Thyroid gland (tissue), 4 donors: ENCODE measurements around the gene TMPRSS4. TPM values are rescaled to one million over a fixed set of nuclear protein-coding genes. Genes with fewer than 3 reads are reported as not detected.

ENCODE experiments used
- DNase-seq, 2 donors: peaks; one replicate each; pipeline ENCODE4 v3.0.0-alpha.2; 2019
- H3K27ac ChIP-seq, 3 donors: fragments of 200-600 bp; sonication (generic); 1 replicate in 2 of 3; 2 replicates in 1 of 3; pipeline ENCODE4 v1.5.1; 2016 to 2019; ENCODE audit warnings: mild to moderate bottlenecking in 1 of 3, moderate library complexity in 1 of 3
- H3K27me3 ChIP-seq: fragments of 200-600 bp; sonication (generic); one replicate; pipeline ENCODE4 v1.5.1; 2019
- H3K36me3 ChIP-seq, 2 donors: fragments of 200-600 bp; sonication (generic); one replicate each; pipeline ENCODE4 v1.5.1; 2016 to 2019
- H3K4me1 ChIP-seq, 2 donors: fragments of 200-600 bp; sonication (generic); one replicate each; pipeline ENCODE4 v1.5.1; 2017 to 2019
- H3K4me3 ChIP-seq, 3 donors: fragments of 200-600 bp; sonication (generic); replicated peaks in 1 of 3; 1 replicate in 2 of 3; 2 replicates in 1 of 3; pipeline ENCODE4 v1.5.1; 2016; ENCODE audit warnings: mild to moderate bottlenecking in 1 of 3
- H3K9me3 ChIP-seq: fragments of 200-600 bp; sonication (generic); one replicate; pipeline ENCODE4 v1.5.1; 2017
- POLR2A ChIP-seq, 2 donors: fragments of 450-650 bp; IDR thresholded peaks; one replicate each; pipeline ENCODE4 v1.6.1; 2017; ENCODE audit warnings: antibody characterized with exemption in 2 of 2, mild to moderate bottlenecking in 2 of 2, moderate library complexity in 1 of 2
- WGBS, 2 donors: methylation state at CpG; one replicate each; pipeline ENCODE4 v1.1.5; 2017; 5-methylcytosine and 5-hydroxymethylcytosine counted together
- intact Hi-C: fragments of 100-400 bp; cut with DNase I; formaldehyde crosslinking; loops from one replicate; pipeline ENCODE4 v1.15.1; 2023
- total RNA-seq, 4 donors: library from RNA; depleted of rRNA; stranded (reverse); fragments of >200 nt; gene quantifications; one replicate each; pipeline ENCODE4 v1.2.3, GENCODE V29; 2016
- TF ChIP-seq, protein P1 (sequence below), 6 experiments: fragments of 200-600 bp in 3 of 6; fragments of 450-650 bp in 3 of 6; sonication (generic) in 3 of 6; IDR thresholded peaks; one replicate each; pipeline ENCODE4 v1.5.1; 2016 to 2019; ENCODE audit warnings: antibody characterized with exemption in 6 of 6, mild to moderate bottlenecking in 2 of 6, inconsistent platforms in 1 of 6, moderate library complexity in 1 of 6

TMPRSS4 gene
- total RNA-seq, 4 donors from 2014 or later, result 0.83 to 1.5 (median 1.1) TPM; not detected in 1

DNA sequence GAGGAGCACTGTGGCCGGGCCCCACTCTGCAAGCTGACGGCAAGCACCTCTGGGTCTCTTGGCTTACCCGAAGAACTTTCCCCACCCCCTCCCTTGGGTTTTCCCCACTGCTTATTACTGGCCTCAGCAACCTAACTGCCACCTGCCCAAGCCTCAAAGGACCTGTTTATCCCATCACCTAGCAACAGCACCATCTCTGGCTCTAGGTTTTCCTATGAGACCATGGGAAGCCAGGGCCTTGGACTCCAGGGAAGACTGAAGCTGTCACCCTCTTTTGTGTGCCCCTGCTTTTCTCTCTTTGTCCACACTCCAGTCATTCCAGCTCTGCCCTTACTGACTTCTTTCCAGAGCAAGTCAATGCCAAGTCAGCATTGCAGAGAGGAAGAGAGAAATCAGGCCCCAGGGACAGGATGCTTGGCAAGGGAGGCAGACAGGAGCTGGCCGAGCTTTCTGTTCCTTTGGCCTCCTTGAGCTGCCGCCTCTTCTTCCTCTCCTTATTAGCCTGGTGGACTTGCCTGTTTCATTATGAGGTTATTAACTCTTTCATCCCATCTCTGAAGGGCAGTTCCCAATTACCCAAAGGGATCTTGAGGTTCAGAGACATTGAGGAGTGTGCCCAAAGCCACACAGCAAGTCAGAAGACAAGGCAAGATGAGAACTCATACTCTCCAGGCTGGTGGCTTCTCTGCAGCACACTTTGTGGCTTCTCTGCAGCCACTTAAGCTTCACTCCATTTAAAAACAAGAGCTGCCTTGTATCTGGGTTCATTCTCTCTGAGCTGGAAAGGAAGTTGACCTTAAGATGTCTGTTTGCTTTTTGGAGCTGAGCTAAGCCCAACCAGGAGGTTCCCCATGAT, 10.3 kb downstream of the TMPRSS4 start, which contains the start of gene SMIM35:
Gene SMIM35 (minus strand): TSS at position 51 of the 856 bp plus-strand sequence. CDS start 206 bp downstream, outside the sequence.
- no peak for DNase-seq
- intact Hi-C loops, result no loop called here
- H3K4me1 ChIP-seq, result peaks cover 10 to 21% of the 10 kb centered on the region in 2 donors
- no peaks in the 10 kb centered on the region for H3K36me3 ChIP-seq
- TF ChIP-seq POLR2A (IDR thresholded peaks at IDR 0.05), result no peak
- TF ChIP-seq, protein P1, sequence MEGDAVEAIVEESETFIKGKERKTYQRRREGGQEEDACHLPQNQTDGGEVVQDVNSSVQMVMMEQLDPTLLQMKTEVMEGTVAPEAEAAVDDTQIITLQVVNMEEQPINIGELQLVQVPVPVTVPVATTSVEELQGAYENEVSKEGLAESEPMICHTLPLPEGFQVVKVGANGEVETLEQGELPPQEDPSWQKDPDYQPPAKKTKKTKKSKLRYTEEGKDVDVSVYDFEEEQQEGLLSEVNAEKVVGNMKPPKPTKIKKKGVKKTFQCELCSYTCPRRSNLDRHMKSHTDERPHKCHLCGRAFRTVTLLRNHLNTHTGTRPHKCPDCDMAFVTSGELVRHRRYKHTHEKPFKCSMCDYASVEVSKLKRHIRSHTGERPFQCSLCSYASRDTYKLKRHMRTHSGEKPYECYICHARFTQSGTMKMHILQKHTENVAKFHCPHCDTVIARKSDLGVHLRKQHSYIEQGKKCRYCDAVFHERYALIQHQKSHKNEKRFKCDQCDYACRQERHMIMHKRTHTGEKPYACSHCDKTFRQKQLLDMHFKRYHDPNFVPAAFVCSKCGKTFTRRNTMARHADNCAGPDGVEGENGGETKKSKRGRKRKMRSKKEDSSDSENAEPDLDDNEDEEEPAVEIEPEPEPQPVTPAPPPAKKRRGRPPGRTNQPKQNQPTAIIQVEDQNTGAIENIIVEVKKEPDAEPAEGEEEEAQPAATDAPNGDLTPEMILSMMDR (IDR thresholded peaks at IDR 0.05), result no peak
- H3K9me3 ChIP-seq, result no peaks in the 10 kb centered on the region
- H3K4me3 ChIP-seq, result no peak within 1 kb of the TSS
- H3K27me3 ChIP-seq, result no peaks in the 10 kb centered on the region
- H3K27ac ChIP-seq, result no peak within 1 kb of the TSS
- 67 to 78% methylated on average over 5 of the region's 5 CpGs for WGBS, 2 donors

DNA sequence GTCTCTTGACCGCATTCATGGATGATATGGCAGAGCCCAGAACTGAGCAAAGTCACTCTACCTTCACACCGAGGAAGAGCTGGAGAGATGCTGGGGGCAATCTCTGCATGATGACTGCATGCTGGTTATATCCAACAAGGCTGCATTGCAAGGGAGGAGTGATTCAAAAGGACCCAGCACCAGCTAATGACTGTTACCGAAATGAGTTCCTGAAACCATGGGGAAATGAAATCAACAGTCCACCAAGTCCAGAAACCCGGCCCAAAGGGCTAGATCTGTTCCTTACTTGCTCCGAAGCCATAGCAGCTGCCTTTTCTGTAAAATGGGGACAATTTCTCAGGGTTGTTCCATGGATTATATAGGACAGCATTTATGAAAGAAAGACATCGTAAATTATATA, 11.1 kb downstream of the TMPRSS4 start:
- Histone ChIP-seq H3K4me1 (peaks cover 10 to 20% of the 10 kb centered on the region in 2 donors), H3K4me3 (no peak overlapping the region), H3K9me3 (no peaks in the 10 kb centered on the region), H3K27ac (no peak overlapping the region), H3K27me3 (no peaks in the 10 kb centered on the region), H3K36me3 (no peaks in the 10 kb centered on the region)
- no peak for DNase-seq
- intact Hi-C loops, result no loop called here
- TF ChIP-seq, protein P1 (IDR thresholded peaks at IDR 0.05), result no peak
- WGBS, 2 donors, result 89% methylated on average over 6 of the region's 6 CpGs

DNA sequence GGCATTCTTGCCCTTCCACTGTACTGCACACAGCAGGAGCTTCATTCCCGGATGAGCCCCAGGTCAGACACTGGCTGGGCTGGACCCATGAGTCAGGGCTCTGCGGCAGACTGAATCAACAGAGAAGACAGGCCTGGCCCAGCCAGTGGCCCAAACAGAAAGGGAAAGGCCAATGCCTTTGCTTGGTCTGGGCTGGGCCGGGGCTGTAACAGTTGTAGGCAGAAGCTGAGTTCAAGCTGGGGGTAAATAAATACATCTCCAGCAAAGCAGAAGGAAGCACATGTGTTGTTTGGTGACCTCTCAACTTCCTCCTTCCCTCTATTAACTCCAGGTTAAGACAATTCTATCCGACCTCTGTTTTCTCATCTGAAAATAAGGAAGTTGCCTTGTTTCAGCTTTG, 11.7 kb downstream of the TMPRSS4 start:
- peak in 1 of 2 donors; percentile 7 for DNase-seq

DNA sequence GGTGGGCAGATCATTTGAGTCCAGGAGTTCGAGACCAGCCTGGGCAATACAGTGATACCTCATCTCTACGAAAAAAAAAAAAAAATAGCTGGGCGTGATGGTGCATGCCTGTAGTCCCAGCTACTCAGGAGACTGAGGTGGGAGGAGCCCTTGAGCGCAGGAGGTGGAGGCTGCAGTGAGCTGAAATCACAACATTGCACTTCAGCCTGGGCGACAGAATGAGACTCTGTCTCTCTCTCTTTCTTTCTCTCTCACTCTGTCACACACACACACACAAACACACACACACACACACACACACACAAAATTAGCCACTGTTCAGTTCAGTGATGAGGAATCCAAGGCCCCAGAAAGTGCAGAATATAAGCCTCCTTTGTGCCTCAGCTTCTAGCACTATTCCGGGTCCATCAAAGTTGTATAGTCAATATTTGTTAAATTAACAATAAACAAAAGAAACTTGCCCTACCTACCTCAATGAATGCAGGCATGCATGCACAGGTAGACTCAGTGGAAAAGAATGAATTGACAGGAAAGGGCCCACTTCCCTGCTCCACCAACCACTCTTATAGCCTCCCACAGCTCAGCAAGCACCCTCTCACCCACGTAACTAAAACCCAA, 13.8 kb downstream of the TMPRSS4 start:
- intact Hi-C loops, result no loop called here
- no peaks in the 10 kb centered on the region for H3K36me3 ChIP-seq
- no peak overlapping the region for H3K27ac ChIP-seq
- no peak overlapping the region for H3K4me3 ChIP-seq
- no peaks in the 10 kb centered on the region for H3K27me3 ChIP-seq
- peak; percentile 56 to 57 for DNase-seq
- TF ChIP-seq, protein P1 (IDR thresholded peaks at IDR 0.05), result no peak
- no peak for TF ChIP-seq POLR2A (IDR thresholded peaks at IDR 0.05)
- peaks cover 0 to 6% of the 10 kb centered on the region in 2 donors for H3K4me1 ChIP-seq
- H3K9me3 ChIP-seq, result no peaks in the 10 kb centered on the region
- 60 to 65% methylated on average over 7 of the region's 7 CpGs for WGBS, 2 donors

More for the DNA sequence above, 11.7 kb downstream of the TMPRSS4 start:
- Histone ChIP-seq H3K4me3 (no peak overlapping the region), H3K4me1 (peaks cover 8 to 14% of the 10 kb centered on the region in 2 donors), H3K36me3 (no peaks in the 10 kb centered on the region), H3K27me3 (no peaks in the 10 kb centered on the region), H3K9me3 (no peaks in the 10 kb centered on the region), H3K27ac (no peak overlapping the region)
- TF ChIP-seq, protein P1 (IDR thresholded peaks at IDR 0.05), result no peak
- TF ChIP-seq POLR2A (IDR thresholded peaks at IDR 0.05), result no peak
- intact Hi-C loops, result no loop called here
- WGBS, 2 donors, result 75 to 84% methylated on average over 4 of the region's 4 CpGs

DNA sequence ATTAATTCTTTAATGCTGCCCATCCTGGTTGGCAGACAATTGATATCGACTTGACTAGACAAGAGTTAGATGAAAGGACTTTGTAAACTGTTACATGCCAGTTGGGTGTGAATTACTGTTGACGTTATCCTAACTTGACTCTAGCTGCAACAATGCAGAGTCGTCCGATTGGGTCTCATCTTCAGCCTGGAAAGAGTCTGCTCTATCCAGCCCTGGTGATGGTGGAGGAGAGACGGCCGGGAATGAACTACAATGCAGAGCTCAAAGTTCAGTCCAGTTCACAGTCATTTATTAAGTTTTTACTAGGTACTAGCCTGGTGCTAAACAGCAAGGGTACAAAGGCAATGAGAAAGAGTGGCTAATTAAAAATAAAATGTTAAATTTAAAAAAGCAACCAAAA, 14.8 kb downstream of the TMPRSS4 start:
- intact Hi-C loops, result no loop called here
- H3K27me3 ChIP-seq, result no peaks in the 10 kb centered on the region
- no peak for DNase-seq
- H3K4me1 ChIP-seq, result peaks cover 0 to 14% of the 10 kb centered on the region in 2 donors
- no peak overlapping the region for H3K27ac ChIP-seq
- TF ChIP-seq POLR2A (IDR thresholded peaks at IDR 0.05), result no peak
- TF ChIP-seq, protein P1 (IDR thresholded peaks at IDR 0.05), result no peak
- H3K4me3 ChIP-seq, result no peak overlapping the region
- H3K36me3 ChIP-seq, result no peaks in the 10 kb centered on the region
- H3K9me3 ChIP-seq, result no peaks in the 10 kb centered on the region
- 86 to 91% methylated on average over 6 of the region's 6 CpGs for WGBS, 2 donors
